KMS-11 (cell line): ENCODE results near the gene DHX57.
"Not testable (repeated sequence)": the region's sequence is repeated elsewhere in the genome, so short reads cannot be mapped to it uniquely, and the experiment has no call there.

ENCODE experiments used
- H2AFZ ChIP-seq: fragments of 200-600 bp; sonication (generic); 2 replicates; pipeline ENCODE4 v1.6.1; 2016; ENCODE audit warnings: antibody characterized with exemption, mixed run types, low read depth
- H3K27ac ChIP-seq: fragments of 200-600 bp; sonication (generic); 2 replicates; pipeline ENCODE4 v1.6.1; 2016; ENCODE audit warnings: mild to moderate bottlenecking, mixed run types
- H3K27me3 ChIP-seq: fragments of 200-600 bp; sonication (generic); 2 replicates; pipeline ENCODE4 v1.6.1; 2017; ENCODE audit warnings: mild to moderate bottlenecking, low read depth, mixed run types, moderate library complexity; ENCODE audit not compliant: insufficient read depth
- H3K36me3 ChIP-seq: fragments of 200-600 bp; sonication (generic); 2 replicates; pipeline ENCODE4 v1.6.1; 2017; ENCODE audit warnings: mild to moderate bottlenecking, mixed run types; ENCODE audit not compliant: insufficient read depth
- H3K4me1 ChIP-seq: fragments of 200-600 bp; sonication (generic); 2 replicates; pipeline ENCODE4 v1.6.1; 2016; ENCODE audit warnings: mild to moderate bottlenecking, low read depth, mixed run types; ENCODE audit not compliant: poor library complexity, severe bottlenecking
- H3K4me2 ChIP-seq: fragments of 200-600 bp; sonication (generic); 2 replicates; pipeline ENCODE4 v1.7.0; 2016; ENCODE audit warnings: mild to moderate bottlenecking, mixed run types
- H3K4me3 ChIP-seq: fragments of 200-600 bp; sonication (generic); IDR thresholded peaks from 2 replicates; pipeline ENCODE4 v1.6.1; 2017; ENCODE audit warnings: low read depth, low read length, mixed read lengths; ENCODE audit not compliant: insufficient read depth
- H3K79me2 ChIP-seq: fragments of 200-600 bp; sonication (generic); 2 replicates; pipeline ENCODE4 v1.6.1; 2016; ENCODE audit warnings: low read depth, mixed run types; ENCODE audit not compliant: insufficient read depth
- H3K9ac ChIP-seq: fragments of 200-600 bp; sonication (generic); 2 replicates; pipeline ENCODE4 v1.6.1; 2016; ENCODE audit warnings: mild to moderate bottlenecking, mixed run types
- H4K20me1 ChIP-seq: fragments of 200-600 bp; sonication (generic); 2 replicates; pipeline ENCODE4 v1.6.1; 2016; ENCODE audit warnings: mild to moderate bottlenecking, mixed run types; ENCODE audit not compliant: insufficient read depth
- TF ChIP-seq, protein P1 (sequence below): fragments of 200-600 bp; sonication (generic); conservative IDR thresholded peaks from 2 replicates; pipeline ENCODE4 v1.6.1; 2017; ENCODE audit warnings: low read depth, mild to moderate bottlenecking, antibody characterized with exemption, low read length, moderate library complexity, mixed read lengths

The DHX57 gene

DNA sequence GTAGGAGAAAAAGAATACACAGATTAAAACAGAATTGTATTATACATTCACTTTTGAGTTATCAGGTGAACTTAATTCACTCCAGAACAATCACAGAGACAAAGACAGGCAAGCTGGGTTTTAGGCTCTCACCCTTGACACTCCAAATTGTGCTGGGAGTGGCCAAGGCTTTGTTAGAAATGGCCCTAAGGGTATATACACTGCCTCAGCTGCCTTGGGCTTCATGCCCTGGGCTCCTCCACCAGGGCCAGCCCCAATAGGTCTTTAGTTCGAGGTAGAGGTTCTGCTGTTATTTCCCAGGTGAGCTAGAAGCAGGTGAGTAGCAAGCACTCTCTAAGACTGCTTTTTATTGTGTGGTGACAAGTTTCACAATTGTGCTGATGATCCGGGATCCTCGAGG is 77.8 kb downstream of the DHX57 start:
- Histone ChIP-seq H3K36me3 (no peaks in the 10 kb centered on the region), H2AFZ (no peak overlapping the region), H3K27me3 (no peaks in the 10 kb centered on the region), H3K4me1 (no peaks in the 10 kb centered on the region), H3K27ac (no peak overlapping the region), H3K79me2 (no peaks in the 10 kb centered on the region), H3K9ac (no peak overlapping the region), H3K4me2 (no peak overlapping the region), H4K20me1 (no peaks in the 10 kb centered on the region), H3K4me3 (no peak overlapping the region)
- TF ChIP-seq, protein P1, sequence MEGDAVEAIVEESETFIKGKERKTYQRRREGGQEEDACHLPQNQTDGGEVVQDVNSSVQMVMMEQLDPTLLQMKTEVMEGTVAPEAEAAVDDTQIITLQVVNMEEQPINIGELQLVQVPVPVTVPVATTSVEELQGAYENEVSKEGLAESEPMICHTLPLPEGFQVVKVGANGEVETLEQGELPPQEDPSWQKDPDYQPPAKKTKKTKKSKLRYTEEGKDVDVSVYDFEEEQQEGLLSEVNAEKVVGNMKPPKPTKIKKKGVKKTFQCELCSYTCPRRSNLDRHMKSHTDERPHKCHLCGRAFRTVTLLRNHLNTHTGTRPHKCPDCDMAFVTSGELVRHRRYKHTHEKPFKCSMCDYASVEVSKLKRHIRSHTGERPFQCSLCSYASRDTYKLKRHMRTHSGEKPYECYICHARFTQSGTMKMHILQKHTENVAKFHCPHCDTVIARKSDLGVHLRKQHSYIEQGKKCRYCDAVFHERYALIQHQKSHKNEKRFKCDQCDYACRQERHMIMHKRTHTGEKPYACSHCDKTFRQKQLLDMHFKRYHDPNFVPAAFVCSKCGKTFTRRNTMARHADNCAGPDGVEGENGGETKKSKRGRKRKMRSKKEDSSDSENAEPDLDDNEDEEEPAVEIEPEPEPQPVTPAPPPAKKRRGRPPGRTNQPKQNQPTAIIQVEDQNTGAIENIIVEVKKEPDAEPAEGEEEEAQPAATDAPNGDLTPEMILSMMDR: no peak

GRCh38 chr2:38797250-38797676 is 78.5 kb downstream of the DHX57 start:
- H3K4me2 ChIP-seq: no peak overlapping the region
- H3K36me3 ChIP-seq: no peaks in the 10 kb centered on the region
- H3K79me2 ChIP-seq: no peaks in the 10 kb centered on the region
- no peak overlapping the region for H3K27ac ChIP-seq
- TF ChIP-seq, protein P1: no peak
- no peaks in the 10 kb centered on the region for H3K4me1 ChIP-seq
- no peak overlapping the region for H3K9ac ChIP-seq
- no peaks in the 10 kb centered on the region for H4K20me1 ChIP-seq
- no peak overlapping the region for H3K4me3 ChIP-seq
- H2AFZ ChIP-seq: no peak overlapping the region
- H3K27me3 ChIP-seq: no peaks in the 10 kb centered on the region

DNA sequence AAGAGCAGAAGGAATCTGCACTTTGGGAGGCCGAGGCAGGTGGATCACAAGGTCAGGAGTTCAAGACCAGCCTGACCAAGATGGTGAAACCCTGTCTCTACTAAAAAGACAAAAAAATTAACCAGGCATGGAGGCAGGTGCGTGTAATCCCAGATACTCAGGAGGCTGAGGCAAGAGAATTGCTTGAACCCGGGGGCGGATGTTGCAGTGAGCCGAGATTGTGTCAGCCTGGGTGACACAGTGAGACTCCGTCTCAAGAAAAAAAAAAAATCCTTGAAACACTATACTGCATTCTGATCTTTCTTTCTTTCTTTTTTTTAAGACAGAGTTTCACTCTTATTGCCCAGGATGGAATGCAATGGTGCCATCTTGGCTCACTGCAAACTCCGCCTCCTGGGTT is 80.7 kb downstream of the DHX57 start:
- H3K36me3 ChIP-seq, H3K4me1 ChIP-seq, H3K27ac ChIP-seq, H3K27me3 ChIP-seq, H4K20me1 ChIP-seq, H3K4me2 ChIP-seq, H3K9ac ChIP-seq, H2AFZ ChIP-seq, H3K4me3 ChIP-seq, H3K79me2 ChIP-seq: not testable (repeated sequence)

DNA sequence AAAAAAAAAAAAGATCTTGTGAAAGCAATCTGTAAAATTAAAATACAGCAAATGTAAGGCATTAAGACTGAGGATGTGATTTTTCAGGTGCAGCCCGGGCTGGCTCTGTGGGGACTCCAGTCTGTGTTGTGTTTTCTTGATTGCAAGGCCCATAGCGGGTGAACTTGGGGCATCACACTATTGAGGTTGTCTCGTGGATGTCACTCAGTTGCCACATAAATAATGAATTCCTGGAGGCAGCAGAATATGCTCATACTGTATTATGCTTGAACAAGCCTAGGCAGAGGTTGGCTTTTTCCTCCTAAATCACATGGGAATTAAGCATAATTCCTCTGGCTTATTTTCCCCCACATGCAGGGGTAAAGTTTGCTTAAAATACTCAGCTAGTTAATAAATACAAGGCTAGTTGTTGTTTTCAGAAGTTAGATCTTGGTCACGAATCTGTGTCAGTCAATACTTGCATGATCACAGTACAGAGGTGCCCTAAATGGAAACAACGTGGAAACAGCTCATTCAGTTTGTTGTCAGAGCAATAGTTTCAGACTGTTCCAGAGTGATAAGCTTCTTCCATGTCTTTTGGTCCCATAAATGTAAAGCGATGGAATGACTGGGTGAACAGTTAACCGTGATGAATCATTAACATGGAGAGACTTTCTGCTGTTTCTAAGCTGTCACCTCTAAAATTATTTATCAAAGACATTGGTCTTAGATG is 81.3 kb downstream of the DHX57 start:
- H3K9ac ChIP-seq: no peak overlapping the region

DNA sequence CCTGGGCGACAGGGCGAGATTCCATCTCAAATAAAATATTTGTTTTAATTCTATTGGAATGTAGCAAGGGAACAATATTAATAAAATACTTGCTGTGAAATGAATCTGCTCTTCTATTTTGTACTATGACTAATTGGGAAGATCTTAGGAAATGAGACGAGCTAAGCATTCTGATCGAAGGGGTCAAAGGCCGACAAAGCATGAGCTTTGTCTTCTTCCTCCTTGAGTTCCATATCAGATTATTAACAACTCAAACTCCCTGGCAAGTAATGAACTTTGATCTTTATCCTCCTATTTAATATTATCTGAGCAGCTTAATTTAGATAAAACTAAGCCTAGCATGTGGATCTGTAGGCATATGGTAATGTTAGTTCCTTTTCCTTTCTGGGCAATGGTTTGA is 82.2 kb downstream of the DHX57 start:
- Histone ChIP-seq H3K27ac (no peak overlapping the region), H3K79me2 (no peaks in the 10 kb centered on the region), H4K20me1 (no peaks in the 10 kb centered on the region), H3K4me3 (no peak overlapping the region), H3K9ac (no peak overlapping the region), H3K36me3 (no peaks in the 10 kb centered on the region), H3K4me1 (no peaks in the 10 kb centered on the region), H3K4me2 (no peak overlapping the region), H2AFZ (no peak overlapping the region), H3K27me3 (no peaks in the 10 kb centered on the region)
- TF ChIP-seq, protein P1: no peak

More for the DNA sequence above, 81.3 kb downstream of the DHX57 start:
- H3K27ac ChIP-seq: no peak overlapping the region
- no peaks in the 10 kb centered on the region for H3K27me3 ChIP-seq
- no peaks in the 10 kb centered on the region for H3K79me2 ChIP-seq
- no peaks in the 10 kb centered on the region for H3K36me3 ChIP-seq
- H3K4me2 ChIP-seq: no peak overlapping the region
- H3K4me1 ChIP-seq: no peaks in the 10 kb centered on the region
- H4K20me1 ChIP-seq: no peaks in the 10 kb centered on the region
- TF ChIP-seq, protein P1: no peak
- H3K4me3 ChIP-seq: no peak overlapping the region
- H2AFZ ChIP-seq: no peak overlapping the region
